B cell (primary cell): ENCODE results near the gene KRTAP29-1. TPM values are rescaled to one million over a fixed set of nuclear protein-coding genes. Genes with fewer than 3 reads are reported as not detected.
"Not testable (repeated sequence)": the region's sequence is repeated elsewhere in the genome, so short reads cannot be mapped to it uniquely, and the experiment has no call there.

Source experiments
- ATAC-seq: fragments of 200-7000 bp; cut with Tn5 transposase; one replicate; pipeline ENCODE4 v1.10.0; 2021; ENCODE audit warnings: low read depth, mild to moderate bottlenecking, moderate number of reproducible peaks, moderate library complexity
- CTCF ChIA-PET: fragments of 350-600 bp; sonication (Branson Sonifier 250); formaldehyde crosslinking; loops from one replicate; lab custom pipeline; 2021; ENCODE audit warnings: antibody characterized with exemption, inconsistent platforms; lab: Charles Lee
- POLR2A ChIA-PET: fragments of 350-600 bp; sonication (Branson Sonifier 250); formaldehyde crosslinking; loops from one replicate; lab custom pipeline; 2021; ENCODE audit warnings: antibody characterized with exemption; lab: Charles Lee
- DNase-seq: peaks from one replicate; pipeline ENCODE4 v3.0.0; 2013
- H2AFZ ChIP-seq: 2 replicates; pipeline ENCODE4 v1.6.1; 2012; ENCODE audit warnings: mild to moderate bottlenecking, low read depth, low read length; ENCODE audit not compliant: insufficient read depth, poor library complexity, severe bottlenecking
- H3K27ac ChIP-seq, 2 donors: 1 replicate in 1 of 2; 2 replicates in 1 of 2; pipeline ENCODE4 v1.5.1; 2012 to 2013; ENCODE audit warnings: low read length in 2 of 2, mild to moderate bottlenecking in 2 of 2, moderate library complexity in 1 of 2
- H3K27me3 ChIP-seq, 4 experiments: fragments of 200-600 bp in 1 of 4; sonication (generic) in 1 of 4; replicated peaks in 1 of 4; 1 replicate in 2 of 4; 2 replicates in 2 of 4; pipeline versions ENCODE4 v1.6.1 to v1.7.0; 2013 to 2016; ENCODE audit warnings: low read length in 3 of 4, mild to moderate bottlenecking in 2 of 4, mixed read lengths in 1 of 4, moderate library complexity in 1 of 4; ENCODE audit not compliant: insufficient read depth in 4 of 4, control insufficient read depth in 3 of 4; ENCODE audit errors: control extremely low read depth in 1 of 4
- H3K36me3 ChIP-seq, 2 experiments: replicated peaks in 1 of 2; 1 replicate in 1 of 2; 2 replicates in 1 of 2; pipeline versions ENCODE4 v1.6.1 to v1.7.1; 2013; ENCODE audit warnings: low read length in 1 of 2; ENCODE audit not compliant: insufficient read depth in 2 of 2, control insufficient read depth in 1 of 2; ENCODE audit errors: control extremely low read depth in 1 of 2, extremely low read depth in 1 of 2
- H3K4me1 ChIP-seq, 2 donors: fragments of 200-600 bp in 1 of 2; sonication (generic) in 1 of 2; 1 replicate in 1 of 2; 2 replicates in 1 of 2; pipeline versions ENCODE4 v1.5.1 to v1.6.1; 2013 to 2017; ENCODE audit warnings: low read length in 2 of 2; ENCODE audit not compliant: control insufficient read depth in 2 of 2, insufficient read depth in 2 of 2
- H3K4me2 ChIP-seq: replicated peaks from 2 replicates; pipeline ENCODE3; 2012; ENCODE audit warnings: mild to moderate bottlenecking, low read depth, low read length; ENCODE audit not compliant: poor library complexity, severe bottlenecking
- H3K4me3 ChIP-seq, 5 experiments: fragments of 200-600 bp in 1 of 5; sonication (generic) in 1 of 5; 1 replicate in 3 of 5; 2 replicates in 2 of 5; pipeline versions ENCODE4 v1.5.1 to v1.7.0; 2011 to 2016; ENCODE audit warnings: low read length in 4 of 5, mild to moderate bottlenecking in 4 of 5, low read depth in 2 of 5, control low read depth in 1 of 5, moderate library complexity in 1 of 5; ENCODE audit not compliant: insufficient read depth in 1 of 5; ENCODE audit errors: control extremely low read depth in 1 of 5, extremely low read depth in 1 of 5
- H3K79me2 ChIP-seq: fragments of 200-600 bp; sonication (generic); one replicate; pipeline ENCODE4 v1.6.0; 2016; ENCODE audit warnings: low read length; ENCODE audit not compliant: control insufficient read depth, insufficient read depth
- H3K9ac ChIP-seq: fragments of 200-600 bp; sonication (generic); 2 replicates; pipeline ENCODE4 v1.6.1; 2017; ENCODE audit warnings: mild to moderate bottlenecking, low read length, moderate library complexity
- H3K9me3 ChIP-seq, 3 donors: one replicate each; pipeline versions ENCODE4 v1.6.1 to v1.7.1; 2013; ENCODE audit warnings: low read length in 2 of 3; ENCODE audit not compliant: control insufficient read depth in 2 of 3, insufficient read depth in 1 of 3; ENCODE audit errors: control extremely low read depth in 1 of 3
- H4K20me1 ChIP-seq: 2 replicates; pipeline ENCODE4 v1.6.0; 2012; ENCODE audit warnings: mild to moderate bottlenecking, low read length; ENCODE audit not compliant: insufficient read depth, control insufficient read depth, poor library complexity, severe bottlenecking
- H3K27ac Mint-ChIP-seq: one replicate; pipeline ENCODE4 v1.8.0; 2021; ENCODE audit warnings: mixed read lengths
- H3K27me3 Mint-ChIP-seq: one replicate; pipeline ENCODE4 v1.8.0; 2021; ENCODE audit warnings: mixed read lengths
- H3K4me1 Mint-ChIP-seq: one replicate; pipeline ENCODE4 v1.8.0; 2021; ENCODE audit warnings: mixed read lengths
- H3K4me3 Mint-ChIP-seq: one replicate; pipeline ENCODE4 v1.8.0; 2021; ENCODE audit warnings: mixed read lengths
- H3K9me3 Mint-ChIP-seq: one replicate; pipeline ENCODE4 v1.8.0; 2022; ENCODE audit warnings: mixed read lengths; ENCODE audit not compliant: insufficient read depth
- CTCF ChIP-seq: fragments of 200-600 bp; IDR thresholded peaks from one replicate; pipeline ENCODE4 v1.8.0; 2022; ENCODE audit warnings: antibody characterized with exemption, mild to moderate bottlenecking
- EZH2 ChIP-seq: IDR thresholded peaks from 2 replicates; pipeline ENCODE4 v1.6.1; 2012; ENCODE audit warnings: borderline replicate concordance, low read depth, mild to moderate bottlenecking, moderate library complexity, low read length; ENCODE audit not compliant: insufficient read depth, poor library complexity, severe bottlenecking
- WGBS: methylation state at CpG from one replicate; pipeline ENCODE4 v1.1.5; 2013; ENCODE audit warnings: missing lambda C conversion rate; ENCODE audit not compliant: insufficient coverage; 5-methylcytosine and 5-hydroxymethylcytosine counted together
- intact Hi-C: fragments of 100-400 bp; cut with micrococcal nuclease; formaldehyde crosslinking; loops from one replicate; pipeline ENCODE4 v1.10.0; 2022
- polyA plus RNA-seq: library from polyadenylated mRNA; depleted of rRNA; stranded (reverse); fragments of >200 nt; gene quantifications from 2 replicates; pipeline ENCODE4 v1.2.3, GENCODE V29; 2012
- total RNA-seq, 2 donors: library from RNA; stranded (reverse); fragments of 120-200 nt in 1 of 2; gene quantifications; 1 replicate in 1 of 2; 2 replicates in 1 of 2; pipeline versions ENCODE4 v1.2.3 to v1.2.4, GENCODE V29; 2013 to 2022

The KRTAP29-1 gene
- total and polyA plus RNA-seq, 2 donors (not counting 1 experiment from before 2014, with no cell fraction given) = 0.43 TPM; not detected in 1

GRCh38 chr17:41271858-41272257 lies 30.8 kb downstream of the KRTAP29-1 start:
- WGBS = no CpG with 5 or more reads among the region's 1 CpG

GRCh38 chr17:41271323-41271722 lies 31.3 kb downstream of the KRTAP29-1 start:
- 80% methylated on average over 1 of the region's 1 CpG for WGBS
- ATAC-seq, H3K27ac Mint-ChIP-seq, H3K36me3 ChIP-seq, H3K79me2 ChIP-seq, H3K4me1 ChIP-seq, intact Hi-C loops, H3K4me1 Mint-ChIP-seq, DNase-seq, H3K4me2 ChIP-seq, H3K27ac ChIP-seq, H3K9ac ChIP-seq, CTCF ChIA-PET, H2AFZ ChIP-seq, H3K4me3 ChIP-seq, H3K9me3 Mint-ChIP-seq, H3K4me3 Mint-ChIP-seq, POLR2A ChIA-PET, H3K9me3 ChIP-seq, H3K27me3 ChIP-seq, H4K20me1 ChIP-seq: not testable (repeated sequence)
- peaks cover 26% of the 10 kb centered on the region for H3K27me3 Mint-ChIP-seq

More at GRCh38 chr17:41271858-41272257, 30.8 kb downstream of the KRTAP29-1 start:
- CTCF ChIA-PET = no interaction called here
- Histone ChIP-seq H3K4me1 (no peaks in the 10 kb centered on the region), H2AFZ (no peak overlapping the region), H4K20me1 (no peaks in the 10 kb centered on the region), H3K79me2 (no peaks in the 10 kb centered on the region), H3K36me3 (no peaks in the 10 kb centered on the region), H3K4me3 (no peak overlapping the region), H3K27me3 (peaks cover 0 to 6% (median 2%) of the 10 kb centered on the region in 4 experiments), H3K4me2 (no peak overlapping the region), H3K9me3 (no peaks in the 10 kb centered on the region), H3K9ac (no peak overlapping the region), H3K27ac (no peak overlapping the region)
- no peak overlapping the region for H3K27ac Mint-ChIP-seq
- intact Hi-C loops = no loop called here
- POLR2A ChIA-PET = no interaction called here
- no peak for ATAC-seq
- DNase-seq = no peak
- no peak overlapping the region for H3K4me3 Mint-ChIP-seq
- no peaks in the 10 kb centered on the region for H3K9me3 Mint-ChIP-seq
- no peak for TF ChIP-seq EZH2
- no peak for TF ChIP-seq CTCF
- peaks cover 28% of the 10 kb centered on the region for H3K27me3 Mint-ChIP-seq
- H3K4me1 Mint-ChIP-seq = no peaks in the 10 kb centered on the region
